ENCODE measurements around the gene CATSPER1.

DNA sequence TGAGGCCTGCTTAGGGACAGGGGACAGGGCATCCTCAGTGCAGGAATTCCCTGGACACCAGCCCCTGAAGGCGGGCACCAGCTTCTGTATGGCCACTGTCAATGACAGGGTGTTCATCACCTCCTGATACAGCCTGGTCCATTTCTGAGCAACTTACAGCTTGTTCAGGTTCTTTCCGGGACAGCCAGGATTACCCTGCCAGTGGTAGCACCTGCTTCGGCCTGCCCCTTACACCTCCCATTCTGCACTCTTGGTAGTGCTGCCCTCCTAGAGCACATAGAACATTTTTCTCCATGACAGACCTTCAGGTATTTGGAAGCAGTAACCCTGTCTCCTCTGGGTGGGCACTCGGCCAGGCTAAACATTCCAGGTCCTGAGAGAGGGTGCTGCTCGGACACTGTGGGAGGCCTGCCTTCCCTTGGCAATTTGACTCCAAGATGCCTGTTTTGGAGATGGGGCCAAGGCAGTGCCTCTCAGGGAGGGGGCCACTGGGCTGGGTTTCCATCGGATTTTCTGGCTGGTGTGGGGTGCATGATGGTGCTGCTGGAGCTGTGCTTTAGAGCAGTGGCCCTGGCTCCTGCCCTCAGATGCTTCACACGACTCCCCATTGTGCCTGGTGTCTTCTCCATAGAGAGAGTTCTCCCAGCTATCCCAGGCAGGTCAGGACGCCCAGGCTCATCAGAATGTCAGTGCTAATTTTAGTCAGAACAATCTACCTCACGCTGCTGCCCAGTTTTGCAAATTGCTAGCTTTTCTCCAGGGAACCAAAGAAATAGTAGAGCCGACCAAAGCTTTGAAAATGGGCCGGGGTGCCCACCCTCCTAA lies 21.5 kb upstream of the CATSPER1 start:
- TF ChIP-seq CTCF (conservative IDR thresholded peaks at IDR 0.05; ENCODE audit: low read depth in 2 of 2) (no peak), JUNB (IDR thresholded peaks at IDR 0.05; ENCODE audit: unreplicated experiment) (no peak), EZH2phosphoT487 (IDR thresholded peaks at IDR 0.05; ENCODE audit: unreplicated experiment) (no peak)
